NCI-H2171 treated with DMSO at 0.1 percent for 48 hours (cell line): ENCODE data around the gene NUDT16L1.

Experiments
- DNase-seq: peaks from one replicate; lab custom pipeline; 2025; lab: John Stamatoyannopoulos, UW

NUDT16L1 gene

DNA sequence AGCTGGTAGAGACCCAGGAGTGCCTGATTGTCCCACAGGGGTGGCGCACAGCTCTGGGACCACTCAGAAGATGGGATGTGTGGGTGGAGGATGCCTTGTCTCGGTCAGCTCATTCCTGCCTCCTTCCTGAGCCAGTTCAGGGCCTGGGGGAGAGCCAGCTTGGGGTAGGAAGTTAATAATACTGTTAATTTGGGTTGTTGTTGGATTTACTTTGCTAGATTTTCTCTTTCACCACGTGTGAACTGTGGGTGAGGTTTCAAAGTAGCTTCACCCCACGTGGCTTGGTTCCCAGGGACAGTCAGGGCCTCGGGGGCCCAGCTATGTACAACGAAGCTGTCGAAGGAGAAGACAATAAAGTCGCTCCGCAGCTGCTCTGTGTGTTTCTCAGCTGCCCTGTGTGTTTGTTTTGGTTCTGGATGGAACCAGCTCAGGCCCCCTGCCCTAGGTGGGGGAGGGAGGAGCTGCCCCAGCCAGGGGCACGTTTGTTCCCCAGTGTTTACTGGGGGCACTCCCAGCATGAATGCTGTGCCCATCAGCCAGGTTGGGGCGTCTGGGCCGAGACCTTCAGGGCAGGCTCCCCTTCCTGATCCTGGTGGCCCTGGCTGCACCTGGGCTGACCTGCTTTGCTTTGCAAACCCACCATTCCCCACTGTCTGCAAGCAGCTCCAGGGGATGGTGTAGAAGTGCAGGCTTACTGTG, 2.3 kb downstream of the NUDT16L1 start:
- no peak for DNase-seq

DNA sequence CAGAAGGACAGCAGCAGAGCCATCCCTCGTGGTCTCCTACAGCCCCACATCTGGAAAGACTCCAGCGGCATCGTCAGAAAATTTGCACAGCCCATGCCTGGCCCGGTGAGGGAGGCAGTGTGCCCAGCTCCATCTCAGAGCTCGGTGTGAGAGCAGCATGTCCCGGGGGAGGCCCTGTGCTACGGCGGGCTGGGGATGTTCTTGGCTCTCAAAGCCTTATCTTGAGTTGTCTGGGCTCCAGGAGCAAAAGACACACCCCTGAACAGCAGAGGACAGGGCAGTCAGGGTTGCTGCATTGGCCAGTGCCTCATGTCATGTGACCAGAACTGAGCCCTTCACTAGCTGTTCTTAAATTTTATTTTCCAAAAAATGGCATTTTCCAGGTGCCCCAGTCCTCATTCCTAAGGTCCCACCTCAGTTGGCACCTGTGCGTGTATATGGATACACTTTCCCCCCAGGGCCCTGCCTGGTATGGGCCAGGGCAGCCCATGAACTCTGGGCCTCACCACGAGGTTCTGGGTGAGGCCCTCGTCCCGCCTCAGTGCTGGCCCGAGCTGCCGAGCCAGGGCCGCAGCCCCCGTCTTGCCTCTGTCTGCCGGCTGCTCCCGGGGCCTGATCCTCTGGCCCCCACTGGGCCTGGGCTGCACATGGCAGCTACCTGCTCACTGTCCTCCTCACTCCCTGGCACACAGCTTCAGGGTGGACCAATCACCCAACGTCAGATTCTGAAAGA, 3.0 kb downstream of the NUDT16L1 start:
- DNase-seq = no peak

DNA sequence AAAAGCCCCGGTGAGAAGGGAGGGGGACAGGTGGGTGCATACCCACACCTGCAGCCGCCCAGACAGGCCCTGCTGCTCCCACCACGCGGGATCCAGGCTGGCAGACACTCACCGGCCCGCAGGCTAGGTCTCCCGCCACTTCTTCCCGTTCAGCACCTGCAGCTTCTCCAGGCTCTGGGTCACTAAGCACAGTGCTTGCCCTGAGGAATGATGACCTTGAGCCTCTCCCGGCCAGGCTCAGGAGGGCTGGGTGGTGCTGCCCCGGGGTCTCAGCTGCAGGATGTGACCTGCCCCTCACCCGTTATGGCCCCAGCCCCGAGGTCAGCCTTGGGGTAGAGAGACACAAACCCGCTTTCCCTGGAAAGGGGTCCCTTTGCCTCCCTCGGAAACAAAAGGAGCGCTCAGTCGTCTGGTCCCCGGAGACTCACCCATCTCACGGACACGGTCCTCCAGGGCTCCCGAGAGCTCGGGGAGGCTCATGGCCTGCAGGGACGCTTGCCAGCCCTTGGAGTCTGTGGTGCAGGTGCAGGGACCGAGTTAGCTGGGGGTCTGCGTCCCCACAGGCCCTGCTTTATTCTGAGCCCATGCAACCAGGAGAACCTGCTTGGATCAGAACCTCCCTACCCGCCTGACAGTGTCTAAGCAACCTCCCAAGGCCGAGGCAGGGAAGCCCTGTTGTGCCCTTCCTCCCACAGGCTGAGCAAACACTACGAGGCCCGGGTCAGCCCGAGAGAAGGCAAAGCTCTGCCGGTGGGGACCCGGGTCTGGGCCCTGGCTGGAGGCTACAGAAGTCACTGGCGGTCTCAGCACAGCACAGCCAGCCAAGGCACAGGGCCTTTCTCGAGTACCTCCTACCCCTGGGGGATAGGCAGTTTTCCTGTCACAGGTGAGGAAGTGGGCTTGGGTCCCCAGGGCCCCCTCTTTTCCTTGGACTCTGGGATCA, 3.8 kb downstream of the NUDT16L1 start:
- no peak for DNase-seq

GRCh38 chr16:4697848-4698291, 4.5 kb downstream of the NUDT16L1 start:
- DNase-seq = no peak

GRCh38 chr16:4698321-4699045, 5.1 kb downstream of the NUDT16L1 start:
- DNase-seq = no peak

- no peak for DNase-seq
These were observed 5.7 kb downstream of the NUDT16L1 start for GRCh38 chr16:4699046-4699556.

DNA sequence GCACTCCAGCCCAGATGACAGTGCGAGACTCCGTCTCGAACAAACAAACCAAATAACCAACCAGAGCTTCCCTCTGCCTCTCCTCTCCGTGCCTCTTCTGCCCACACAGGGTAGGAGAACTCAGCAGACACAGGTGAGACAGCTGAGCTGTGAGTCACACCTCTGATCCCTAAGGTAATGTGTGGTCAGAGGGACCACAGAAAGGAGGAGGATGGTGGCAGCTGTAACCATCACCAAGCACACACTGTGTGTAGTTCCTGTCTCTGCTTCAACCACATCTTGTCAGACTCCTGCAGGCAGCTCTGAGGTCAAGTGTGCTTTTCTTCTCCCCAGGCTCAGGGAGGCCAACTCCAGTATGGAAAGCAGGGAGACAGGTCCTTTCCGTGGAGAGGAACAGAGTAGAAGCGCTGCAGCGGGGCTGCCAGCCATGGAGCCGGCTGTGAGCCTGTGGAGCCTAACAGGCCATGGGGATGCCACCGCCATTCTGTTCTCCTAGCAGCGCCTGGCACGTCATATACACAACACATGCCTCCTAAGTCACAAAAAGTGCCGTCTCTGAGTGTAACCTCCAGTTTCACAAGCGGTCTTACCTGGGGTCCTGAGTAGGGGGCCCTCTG, 7.1 kb downstream of the NUDT16L1 start:
- DNase-seq = no peak

DNA sequence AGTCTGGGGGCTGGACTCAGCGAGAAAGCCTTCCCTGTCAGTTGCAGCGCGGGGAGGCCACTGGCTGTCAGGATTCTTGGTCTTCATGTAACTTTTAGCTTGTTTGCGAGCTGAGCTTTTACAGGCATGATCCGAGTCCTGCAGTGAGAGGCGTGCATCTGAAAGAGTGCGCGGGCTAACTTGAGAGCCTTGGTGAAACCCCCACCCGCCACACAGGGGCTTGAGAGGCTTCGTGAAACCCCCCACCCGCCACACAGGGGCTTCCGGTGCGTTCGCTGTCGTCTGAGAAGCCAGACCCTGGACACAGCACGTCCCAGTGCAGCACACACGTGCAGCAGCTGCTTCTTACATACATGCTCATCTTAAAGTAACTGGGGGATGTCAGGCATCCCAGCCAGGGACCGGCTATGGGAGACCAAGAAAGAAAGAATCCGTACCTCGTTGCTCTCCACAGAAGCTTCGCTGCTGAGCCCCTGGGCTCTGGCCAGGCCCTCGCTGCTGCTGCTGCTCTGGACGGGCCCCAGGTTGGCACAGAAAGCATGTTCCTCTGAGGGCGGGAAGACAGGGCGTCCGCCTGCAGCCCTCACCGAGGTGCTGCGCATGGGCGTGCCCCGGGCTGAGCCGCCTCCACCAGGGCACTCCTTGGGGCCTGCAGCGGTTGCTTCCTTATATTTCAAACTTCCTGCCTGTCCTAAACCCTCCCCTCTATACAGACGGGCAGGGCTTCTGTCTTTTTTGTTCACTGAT, 7.8 kb downstream of the NUDT16L1 start:
- no peak for DNase-seq

- DNase-seq = no peak
These were observed 8.6 kb downstream of the NUDT16L1 start for GRCh38 chr16:4701791-4702465.

DNA sequence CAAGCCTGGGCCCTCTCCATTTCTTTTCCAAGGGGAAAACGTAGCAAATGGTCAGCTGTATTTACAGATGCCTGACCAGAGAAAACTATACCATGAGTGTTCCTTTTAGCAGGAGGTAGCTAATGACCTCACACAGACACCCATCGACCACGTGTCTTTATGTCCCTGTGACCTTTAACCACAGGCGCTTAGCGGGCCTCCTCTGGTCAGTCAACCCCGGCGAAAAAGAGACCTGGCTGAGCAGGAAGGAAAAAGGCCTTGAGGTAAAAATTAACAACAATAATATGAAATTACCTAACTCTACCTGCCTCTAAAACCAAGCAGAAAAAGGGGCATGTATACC, 9.1 kb downstream of the NUDT16L1 start:
- DNase-seq = no peak

GRCh38 chr16:4703906-4704305, 10.5 kb downstream of the NUDT16L1 start:
- DNase-seq = no peak

DNA sequence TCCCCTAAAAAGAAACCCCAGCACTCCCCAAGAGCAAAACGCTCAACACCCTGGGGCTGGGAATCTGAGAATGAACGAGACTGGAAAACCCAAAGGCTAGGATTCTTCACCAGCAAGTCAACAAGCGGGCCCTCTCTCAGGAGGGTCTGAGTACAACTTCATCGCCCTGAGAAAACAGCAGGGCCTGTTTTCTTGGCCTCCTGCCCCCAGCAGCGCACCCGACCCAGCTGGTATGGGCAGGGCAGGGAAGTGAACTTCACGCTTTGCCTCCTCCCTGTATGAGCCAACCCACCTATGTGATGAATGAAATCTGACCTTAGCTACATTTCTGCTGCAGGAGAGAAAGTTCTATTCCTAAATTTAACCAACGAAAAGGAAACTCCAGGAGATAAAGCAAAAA, 11.1 kb downstream of the NUDT16L1 start:
- DNase-seq = no peak

- no peak for DNase-seq
These were observed 11.6 kb downstream of the NUDT16L1 start for GRCh38 chr16:4704913-4705312.

GRCh38 chr16:4706871-4707270, 13.5 kb downstream of the NUDT16L1 start:
- DNase-seq = no peak

DNA sequence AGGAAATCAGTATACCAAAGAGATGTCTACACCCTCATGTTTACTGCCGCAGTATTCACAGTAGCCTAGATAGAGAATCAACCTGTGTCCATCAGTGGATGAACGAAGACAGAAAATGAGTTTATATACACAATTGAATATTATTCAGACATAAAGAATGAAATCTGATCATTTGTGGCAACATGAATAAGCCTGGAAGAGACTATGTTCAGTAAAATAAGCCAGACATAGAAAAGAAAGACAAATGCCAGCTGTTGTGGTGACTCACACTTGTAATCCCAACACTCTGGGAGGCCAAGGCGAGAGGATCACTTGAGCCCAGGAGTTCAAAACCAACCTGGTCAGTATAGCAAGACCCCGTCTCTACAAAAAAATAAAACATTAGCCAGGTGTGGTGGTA, 16.1 kb downstream of the NUDT16L1 start:
- no peak for DNase-seq

GRCh38 chr16:4713663-4714501, 20.5 kb downstream of the NUDT16L1 start:
- no peak for DNase-seq

DNA sequence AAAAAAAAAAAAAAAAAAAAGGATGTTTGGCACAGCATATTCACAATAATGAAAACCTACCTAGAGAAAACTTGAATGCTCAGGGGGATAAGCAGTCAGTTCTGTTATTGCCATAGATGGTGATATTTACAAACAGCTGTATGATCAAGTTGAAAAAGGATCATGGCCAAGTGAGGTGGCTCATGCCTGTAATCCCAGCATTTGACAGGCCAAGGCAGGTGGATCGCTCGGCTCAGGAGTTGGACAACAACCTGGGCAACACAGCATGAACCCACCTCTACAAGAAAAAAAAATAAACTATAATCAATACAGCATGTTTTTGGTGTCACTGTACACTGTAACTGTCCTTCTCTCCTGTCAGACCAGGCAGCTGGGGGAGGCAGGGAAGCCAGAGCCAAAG, 21.6 kb downstream of the NUDT16L1 start:
- no peak for DNase-seq

GRCh38 chr16:4718466-4718865, 25.1 kb downstream of the NUDT16L1 start:
- DNase-seq = no peak
